GM12874 (cell line): Measurements from ENCODE around the gene NPW.
A peak's percentile ranks its signal among the peaks of the same experiment; 100 is the strongest.

ENCODE experiments used
- CTCF ChIP-seq: IDR thresholded peaks from 2 replicates; pipeline ENCODE4 v1.5.1; 2011; ENCODE audit warnings: low read depth, mild to moderate bottlenecking, control low read depth, low read length, moderate library complexity; ENCODE audit not compliant: insufficient read depth

The NPW gene

GRCh38 chr16:1982013-1982433 lies 37.6 kb upstream of the NPW start:
- TF ChIP-seq CTCF, result no peak

- TF ChIP-seq CTCF, result no peak
Measured at GRCh38 chr16:1982991-1983543, 36.5 kb upstream of the NPW start.

GRCh38 chr16:1983544-1984346 lies 35.8 kb upstream of the NPW start, which contains the start of gene GFER:
GFER (plus strand) TSS chr16:1984193; CDS start chr16:1984219, 26 bp downstream.
- peak; percentile 56 for TF ChIP-seq CTCF

GRCh38 chr16:1984347-1985225 lies 35.0 kb upstream of the NPW start:
- TF ChIP-seq CTCF, result no peak

- no peak for TF ChIP-seq CTCF
Measured at GRCh38 chr16:1985466-1986150, 34.0 kb upstream of the NPW start.

- TF ChIP-seq CTCF, result no peak
Measured at GRCh38 chr16:1987198-1987597, 32.4 kb upstream of the NPW start.
